Measurements from ENCODE around the gene B3GNT3.

The B3GNT3 gene

GRCh38 chr19:17861542-17862402 lies 66.8 kb downstream of the B3GNT3 start:
- no peak for FAIRE-seq

GRCh38 chr19:17862711-17863519 lies 68.0 kb downstream of the B3GNT3 start:
- FAIRE-seq: no peak

All from G401.6 (cell line).